Kidney (tissue), 14 donors: Measurements from ENCODE around the gene MAD1L1. TPM values are rescaled to one million over a fixed set of nuclear protein-coding genes. Genes with fewer than 3 reads are reported as not detected.
"Not testable (repeated sequence)": the region's sequence is repeated elsewhere in the genome, so short reads cannot be mapped to it uniquely, and the experiment has no call there.

Experiments used
- DNase-seq, 5 donors: peaks; one replicate each; pipeline ENCODE4 v3.0.0-alpha.2; 2013 to 2020
- FAIRE-seq: peaks from 2 replicates; lab custom pipeline; 2012; peaks lifted over from hg19 to GRCh38; lab: Jason Lieb, UNC
- H3K27ac ChIP-seq, 2 donors: one replicate each; pipeline ENCODE4 v1.7.0; 2013; ENCODE audit warnings: low read depth in 2 of 2, low read length in 2 of 2, inconsistent platforms in 1 of 2
- H3K27me3 ChIP-seq: one replicate; pipeline ENCODE4 v1.7.1; 2013; ENCODE audit warnings: low read length, inconsistent platforms; ENCODE audit not compliant: control insufficient read depth, insufficient read depth
- H3K36me3 ChIP-seq, 3 donors: one replicate each; pipeline versions ENCODE4 v1.7.0 to v1.7.1; 2013; ENCODE audit warnings: low read length in 3 of 3, control low read depth in 1 of 3, inconsistent platforms in 1 of 3; ENCODE audit not compliant: insufficient read depth in 3 of 3, control insufficient read depth in 2 of 3
- H3K4me1 ChIP-seq, 3 donors: one replicate each; pipeline versions ENCODE4 v1.7.0 to v1.7.1; 2013; ENCODE audit warnings: low read length in 3 of 3, inconsistent platforms in 1 of 3, low read depth in 1 of 3; ENCODE audit not compliant: control insufficient read depth in 2 of 3, insufficient read depth in 2 of 3
- H3K4me3 ChIP-seq, 3 donors: one replicate each; pipeline versions ENCODE4 v1.7.0 to v1.8.1; 2013; ENCODE audit warnings: low read length in 3 of 3, control low read depth in 1 of 3, inconsistent platforms in 1 of 3
- H3K9ac ChIP-seq, 3 donors: one replicate each; pipeline versions ENCODE4 v1.7.0 to v1.7.1; 2013; ENCODE audit warnings: low read length in 3 of 3, control low read depth in 1 of 3, inconsistent platforms in 1 of 3
- H3K9me3 ChIP-seq, 3 donors: one replicate each; pipeline versions ENCODE4 v1.7.0 to v1.7.1; 2013; ENCODE audit warnings: low read length in 3 of 3, control low read depth in 1 of 3, inconsistent platforms in 1 of 3; ENCODE audit not compliant: control insufficient read depth in 2 of 3, insufficient read depth in 1 of 3
- intact Hi-C: fragments of 100-400 bp; cut with DNase I; formaldehyde crosslinking; loops from one replicate; pipeline ENCODE4 v1.11.1; 2022
- polyA plus RNA-seq: library from polyadenylated mRNA; stranded (reverse); fragments of 350-450 nt; fragmentation: Illumina TruSeq; extraction: RNeasy Lipid Tissue Mini Kit (QIAGEN cat#74804); gene quantifications from one replicate; pipeline ENCODE4 v1.2.3, GENCODE V29; 2014; ENCODE audit warnings: low read depth, low replicate concordance; ENCODE audit not compliant: insufficient read depth
- total RNA-seq: library from RNA; stranded (reverse); fragmentation: NEBNext Ultra II Directional; extraction: Animal tissue kit (Norgen Biotek cat#: 25700); gene quantifications from one replicate; pipeline ENCODE4 v1.2.1, GENCODE V29; 2021
- TF ChIP-seq, protein P1 (sequence below): IDR thresholded peaks from 3 replicates; pipeline ENCODE4 v1.5.1; 2012; ENCODE audit warnings: mild to moderate bottlenecking, moderate library complexity, borderline replicate concordance; ENCODE audit not compliant: insufficient read depth; ENCODE audit errors: extremely low read depth
- donor health status: control.
- donor health status: control.
- donor health status: control.
- donor health status: control.
- donor health status: control.
- donor health status: DM: yes; HTN: yes; CAD: no.
- donor health status: Normal renal cell carcinoma (clear cell type).

MAD1L1 gene
- total and polyA plus RNA-seq, 2 donors from 2014 or later = 33.2 to 45.2 TPM

DNA sequence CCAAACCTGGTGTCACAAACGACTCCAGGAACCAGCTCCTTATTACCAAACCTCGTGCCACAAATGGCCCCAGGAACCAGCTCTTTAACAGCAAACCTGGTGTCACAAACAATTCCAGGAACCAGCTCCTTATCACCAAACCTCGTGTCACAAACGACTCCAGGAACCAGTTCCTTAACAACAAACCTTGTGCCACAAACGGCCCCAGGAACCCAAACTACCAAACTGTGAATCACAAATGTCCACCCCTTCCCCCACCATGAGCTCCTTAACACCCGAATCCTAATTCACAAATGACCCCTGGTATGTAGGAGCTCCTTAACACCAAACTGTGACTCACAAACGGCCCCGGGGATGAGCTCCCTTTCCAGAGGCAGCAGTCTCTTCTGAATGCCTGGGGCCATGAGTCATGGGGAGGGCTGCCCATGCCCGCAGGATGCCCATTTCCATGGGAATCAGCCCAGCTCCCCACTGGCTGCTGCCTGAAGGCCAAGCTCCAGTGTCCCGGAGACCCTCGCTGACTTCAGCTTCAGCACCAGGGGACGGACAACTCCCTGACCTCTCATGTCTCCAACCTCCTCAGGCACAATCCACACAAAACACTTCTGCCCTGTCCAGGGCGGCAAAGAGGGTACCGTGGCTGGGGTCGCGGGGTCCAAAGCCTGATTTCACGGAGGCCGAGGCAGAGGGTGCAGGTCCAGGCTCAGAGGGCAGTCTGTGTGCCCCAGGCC lies 349.5 kb downstream of the MAD1L1 start:
- Histone ChIP-seq H3K36me3 (peaks cover 2 to 10% (median 7%) of the 10 kb centered on the region in 3 donors), H3K4me3 (no peak overlapping the region), H3K27me3 (no peaks in the 10 kb centered on the region), H3K27ac (no peak overlapping the region), H3K9ac (no peak overlapping the region), H3K9me3 (no peaks in the 10 kb centered on the region), H3K4me1 (no peaks in the 10 kb centered on the region)
- TF ChIP-seq, protein P1, sequence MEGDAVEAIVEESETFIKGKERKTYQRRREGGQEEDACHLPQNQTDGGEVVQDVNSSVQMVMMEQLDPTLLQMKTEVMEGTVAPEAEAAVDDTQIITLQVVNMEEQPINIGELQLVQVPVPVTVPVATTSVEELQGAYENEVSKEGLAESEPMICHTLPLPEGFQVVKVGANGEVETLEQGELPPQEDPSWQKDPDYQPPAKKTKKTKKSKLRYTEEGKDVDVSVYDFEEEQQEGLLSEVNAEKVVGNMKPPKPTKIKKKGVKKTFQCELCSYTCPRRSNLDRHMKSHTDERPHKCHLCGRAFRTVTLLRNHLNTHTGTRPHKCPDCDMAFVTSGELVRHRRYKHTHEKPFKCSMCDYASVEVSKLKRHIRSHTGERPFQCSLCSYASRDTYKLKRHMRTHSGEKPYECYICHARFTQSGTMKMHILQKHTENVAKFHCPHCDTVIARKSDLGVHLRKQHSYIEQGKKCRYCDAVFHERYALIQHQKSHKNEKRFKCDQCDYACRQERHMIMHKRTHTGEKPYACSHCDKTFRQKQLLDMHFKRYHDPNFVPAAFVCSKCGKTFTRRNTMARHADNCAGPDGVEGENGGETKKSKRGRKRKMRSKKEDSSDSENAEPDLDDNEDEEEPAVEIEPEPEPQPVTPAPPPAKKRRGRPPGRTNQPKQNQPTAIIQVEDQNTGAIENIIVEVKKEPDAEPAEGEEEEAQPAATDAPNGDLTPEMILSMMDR = no peak
- FAIRE-seq (no peak), DNase-seq (peak in 1 of 5 donors; percentile 50)
- intact Hi-C loops = no loop called here

DNA sequence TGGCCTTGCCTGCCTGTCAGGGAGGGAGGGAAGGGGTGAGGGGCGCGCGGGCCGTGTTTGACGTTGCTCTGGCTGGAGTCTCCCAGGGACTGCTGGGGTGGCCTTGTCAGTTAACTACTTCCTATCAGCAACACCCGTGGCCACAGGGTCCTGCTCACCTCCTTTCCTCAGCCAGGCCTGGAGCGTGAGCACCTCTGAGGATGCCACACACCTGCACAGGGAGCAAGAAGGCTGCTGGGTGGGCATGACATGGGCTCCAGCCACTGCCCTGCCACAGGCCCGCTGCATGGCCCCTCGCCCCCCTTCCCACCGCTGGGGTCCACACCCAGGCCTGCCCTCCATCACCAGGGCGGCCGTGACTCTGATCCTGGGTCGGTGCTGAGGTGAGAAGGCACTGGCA lies 350.3 kb downstream of the MAD1L1 start:
- FAIRE-seq = no peak
- Histone ChIP-seq H3K9ac (no peak overlapping the region), H3K9me3 (no peaks in the 10 kb centered on the region), H3K27me3 (no peaks in the 10 kb centered on the region), H3K4me3 (no peak overlapping the region), H3K27ac (no peak overlapping the region), H3K4me1 (no peaks in the 10 kb centered on the region), H3K36me3 (peaks cover 0 to 2% (median under 1%) of the 10 kb centered on the region in 3 donors)
- DNase-seq = peak in 1 of 5 donors; percentile 56
- TF ChIP-seq, protein P1 = no peak
- intact Hi-C loops = no loop called here

DNA sequence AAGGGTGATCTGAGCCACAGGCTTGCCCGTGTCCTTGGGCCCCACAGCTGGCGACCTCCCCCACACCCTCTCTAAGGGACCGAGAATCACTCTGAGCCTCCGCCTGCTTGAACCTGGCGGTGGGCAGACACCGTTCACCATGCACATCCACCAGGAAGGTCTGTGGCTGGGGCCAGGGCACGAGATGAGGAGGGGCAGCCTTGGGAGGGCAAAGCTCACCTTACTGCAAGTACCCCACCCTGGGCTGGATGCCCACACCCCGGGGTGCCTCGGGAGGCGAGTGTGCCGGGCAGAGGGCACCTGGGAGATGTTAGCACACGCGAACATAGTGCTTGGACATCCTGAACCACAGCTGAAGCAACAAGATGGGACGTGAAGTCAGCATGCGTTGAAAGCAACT lies 350.8 kb downstream of the MAD1L1 start:
- intact Hi-C loops = no loop called here

DNA sequence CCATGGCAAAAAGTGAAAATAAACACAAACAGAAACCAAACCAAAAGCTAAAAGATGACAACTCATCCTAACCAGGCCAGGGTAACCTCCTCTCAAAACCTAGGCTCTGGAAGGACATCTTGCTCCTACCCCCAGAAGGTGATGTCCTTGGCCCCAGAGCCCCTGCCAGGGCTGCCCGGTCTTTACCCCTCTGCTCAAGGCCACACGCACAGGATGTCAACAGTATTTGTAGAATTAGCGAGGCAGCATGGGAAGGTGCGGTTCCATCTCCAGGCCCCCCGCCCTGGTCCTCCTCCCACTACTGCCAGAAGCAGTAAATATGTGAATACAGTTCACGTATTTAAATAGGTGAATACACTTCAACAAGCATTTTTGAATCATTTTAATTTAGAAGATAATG lies 356.1 kb downstream of the MAD1L1 start:
- intact Hi-C loops, H3K36me3 ChIP-seq, FAIRE-seq: not testable (repeated sequence)

More for the DNA sequence above, 350.8 kb downstream of the MAD1L1 start:
- Histone ChIP-seq H3K9me3 (no peaks in the 10 kb centered on the region), H3K9ac (no peak overlapping the region), H3K27me3 (no peaks in the 10 kb centered on the region), H3K36me3 (no peaks in the 10 kb centered on the region), H3K4me3 (no peak overlapping the region), H3K27ac (no peak overlapping the region), H3K4me1 (no peaks in the 10 kb centered on the region)
- no peak for FAIRE-seq
- DNase-seq = peak in 1 of 5 donors; percentile 70
- TF ChIP-seq, protein P1 = no peak

DNA sequence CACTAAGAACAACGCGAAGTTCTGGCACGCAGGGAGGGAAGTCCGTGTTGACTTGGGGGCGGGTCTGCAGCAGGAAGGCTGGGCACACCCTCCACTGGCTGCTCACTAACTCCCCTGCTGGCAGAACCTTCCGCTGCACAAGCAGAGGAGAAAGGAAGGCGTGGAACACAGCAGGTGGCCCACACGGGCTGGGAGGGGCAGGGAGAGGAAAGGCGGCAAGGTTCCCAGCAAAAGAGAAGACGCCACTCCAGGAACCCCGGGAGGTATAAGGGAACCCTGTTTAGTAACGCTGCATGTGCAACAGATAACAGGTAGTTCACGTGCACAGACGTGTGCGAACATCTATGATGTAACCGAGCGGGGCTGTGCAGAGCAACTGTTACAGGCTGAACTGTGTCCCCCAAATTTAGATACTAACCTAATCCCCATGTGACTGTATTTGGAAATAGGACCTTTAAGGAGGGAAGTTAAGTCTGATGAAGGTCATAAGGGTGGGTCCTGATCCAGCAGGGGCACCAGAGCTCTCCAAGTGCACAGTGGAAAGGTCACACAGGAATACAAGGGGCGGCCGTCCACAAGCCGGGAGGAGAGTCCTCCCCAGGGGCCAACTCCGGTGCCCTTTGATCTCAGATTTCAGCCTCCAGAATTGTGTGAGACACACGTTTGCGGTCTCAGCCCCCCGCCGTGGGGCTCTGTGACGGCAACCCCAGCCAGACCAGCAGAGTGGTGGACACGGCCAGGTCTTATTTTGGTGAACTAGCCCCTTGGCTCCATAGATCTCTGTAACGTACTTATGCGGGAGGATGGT lies 357.1 kb downstream of the MAD1L1 start:
- H3K4me3 ChIP-seq, H3K36me3 ChIP-seq, H3K27me3 ChIP-seq, FAIRE-seq, H3K4me1 ChIP-seq, H3K9me3 ChIP-seq, intact Hi-C loops, H3K27ac ChIP-seq, H3K9ac ChIP-seq: not testable (repeated sequence)
- DNase-seq = peak in 1 of 5 donors; percentile 43

More for the DNA sequence above, 356.1 kb downstream of the MAD1L1 start:
- H3K4me3 ChIP-seq, H3K9me3 ChIP-seq, H3K9ac ChIP-seq, DNase-seq, H3K4me1 ChIP-seq, H3K27me3 ChIP-seq, H3K27ac ChIP-seq: not testable (repeated sequence)
